GM21367 (cell line): ENCODE results near the gene FAM78A.

ENCODE experiments used
- ATAC-seq: cut with Tn5 transposase; IDR thresholded peaks from one replicate; pipeline ENCODE4 v1.9.1; 2021; ENCODE audit not compliant: unreplicated experiment

The FAM78A gene

DNA sequence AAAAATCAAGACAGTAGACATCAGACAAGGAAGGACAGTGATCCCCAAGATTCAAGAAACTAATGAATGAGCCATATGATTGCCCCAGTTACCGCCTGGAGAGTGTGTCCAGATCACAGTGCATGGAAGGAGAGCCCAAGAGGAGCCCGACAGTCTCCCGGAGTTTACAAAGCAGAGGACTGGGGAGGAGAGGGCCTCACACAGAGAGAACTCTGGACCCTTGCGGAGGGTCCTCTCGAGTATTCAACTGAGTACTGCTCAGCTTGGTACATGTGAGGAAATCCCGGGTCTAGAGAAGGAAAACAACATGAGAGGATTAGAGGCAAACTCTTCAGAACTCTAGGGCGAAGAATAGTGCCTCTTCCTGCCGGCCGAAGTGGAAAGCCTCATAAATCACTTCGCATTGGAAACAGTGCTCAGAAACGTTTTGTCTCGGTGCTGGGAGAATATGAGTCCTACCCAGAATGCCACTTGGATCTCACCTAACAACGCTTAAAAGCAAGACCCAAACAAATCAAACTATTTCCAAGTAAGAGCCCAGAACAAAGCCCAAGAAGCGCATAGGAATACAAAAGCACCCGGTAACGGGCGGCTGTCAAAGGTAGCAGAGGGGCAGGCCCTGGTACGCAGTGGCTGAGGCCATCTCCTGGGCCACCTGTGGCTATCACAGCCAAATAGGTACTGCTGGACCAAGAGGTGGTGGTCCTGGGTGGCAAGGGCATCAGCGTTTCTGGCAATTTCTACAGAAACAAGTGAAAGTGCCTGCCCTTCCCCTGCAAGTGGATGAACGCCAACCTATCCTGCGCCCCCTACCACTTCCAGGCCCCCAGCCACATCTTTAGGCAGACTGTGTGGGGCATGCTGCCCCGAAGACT lies 36.0 kb downstream of the FAM78A start:
- ATAC-seq = no peak

DNA sequence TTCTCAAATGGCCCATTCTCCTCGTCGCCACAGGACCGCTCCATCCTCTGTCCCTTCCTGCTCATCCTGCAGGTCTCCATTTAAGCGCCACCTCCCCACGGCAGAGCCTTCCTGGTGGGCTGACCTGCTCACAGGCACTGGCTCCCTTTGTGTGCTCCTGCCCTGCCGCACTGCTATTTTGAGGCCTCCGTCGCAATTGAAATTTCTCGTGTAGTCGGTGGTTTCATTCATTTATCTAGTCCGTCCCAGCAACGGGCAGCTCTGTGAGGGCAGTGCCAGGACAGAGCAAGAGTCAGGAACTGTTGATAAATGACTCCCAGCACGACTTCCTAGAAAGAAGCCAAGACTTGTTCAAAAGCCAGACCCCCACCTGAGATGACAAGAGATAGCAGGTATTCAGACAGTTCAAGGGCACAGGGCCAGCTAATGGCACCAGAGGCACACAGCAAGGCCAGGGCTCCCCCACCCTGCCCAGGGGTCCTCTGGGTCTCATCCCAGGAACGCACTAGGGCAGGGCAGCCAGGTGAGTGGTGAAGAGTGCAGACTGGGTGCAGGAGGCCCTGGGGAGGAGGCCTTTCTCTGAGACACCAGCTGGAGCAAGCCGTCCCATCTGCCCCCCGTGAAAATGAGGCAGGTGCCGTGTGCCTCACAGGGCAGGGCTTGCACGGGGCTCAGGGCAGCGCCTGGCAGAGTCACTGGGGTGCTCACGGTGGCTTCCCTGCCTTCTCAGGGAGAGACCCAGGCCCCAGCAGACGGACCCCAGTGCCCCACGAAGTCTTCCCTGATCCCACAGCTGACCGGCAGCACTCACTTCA lies 36.9 kb downstream of the FAM78A start:
- ATAC-seq = no peak

DNA sequence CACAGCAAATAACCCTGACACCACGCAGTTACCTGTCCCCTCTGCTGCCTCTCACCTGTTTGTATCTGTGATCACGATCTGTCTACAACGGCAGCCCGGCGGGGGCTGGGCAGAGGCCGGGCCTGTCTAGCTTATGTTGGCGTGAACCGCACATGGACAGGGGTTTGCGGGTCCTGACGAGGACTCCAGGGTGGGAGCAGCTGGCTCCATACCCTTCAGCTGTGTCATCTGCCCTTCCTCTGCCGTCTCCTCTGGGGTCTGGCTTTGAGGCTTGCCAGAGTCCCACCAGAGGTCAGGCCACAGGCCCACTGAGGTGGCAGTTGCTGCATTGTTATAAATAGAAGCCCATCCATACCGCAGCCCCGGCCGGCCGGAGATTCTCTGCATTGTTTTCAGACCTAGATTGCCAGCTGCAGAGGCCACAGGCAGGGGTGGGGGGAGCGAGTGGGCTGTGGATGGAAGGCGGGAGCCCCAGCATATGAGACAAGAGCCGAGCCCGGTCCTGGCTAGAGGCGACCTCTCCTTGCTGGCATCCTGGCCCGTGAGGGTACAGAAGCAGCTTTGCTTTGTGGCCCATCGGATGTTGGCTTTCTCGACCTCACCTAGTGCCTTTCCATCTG lies 37.8 kb downstream of the FAM78A start:
- ATAC-seq = peak; percentile 29

DNA sequence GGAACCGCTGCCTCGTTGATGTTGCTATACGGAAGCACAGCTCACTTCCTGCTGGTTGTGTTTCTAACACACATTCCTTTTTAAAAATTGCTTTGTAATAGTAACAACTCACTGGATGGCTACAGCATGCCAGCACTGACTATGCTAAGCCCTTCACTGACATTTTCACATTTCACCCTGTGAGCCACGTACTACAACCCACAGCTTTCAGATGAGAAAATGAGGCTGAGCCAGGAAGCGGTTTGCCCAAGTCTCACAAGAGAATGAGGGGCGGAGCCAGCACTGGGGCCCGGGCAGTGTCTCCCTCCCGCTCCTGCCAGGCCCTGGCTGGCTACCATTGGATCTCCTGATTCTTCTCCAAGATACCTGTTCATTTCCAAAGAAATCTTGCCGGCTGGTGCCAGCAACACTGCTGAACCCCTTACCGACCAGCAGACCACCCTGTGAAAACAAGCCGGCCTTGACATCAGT lies 38.3 kb downstream of the FAM78A start:
- peak; percentile 67 for ATAC-seq

DNA sequence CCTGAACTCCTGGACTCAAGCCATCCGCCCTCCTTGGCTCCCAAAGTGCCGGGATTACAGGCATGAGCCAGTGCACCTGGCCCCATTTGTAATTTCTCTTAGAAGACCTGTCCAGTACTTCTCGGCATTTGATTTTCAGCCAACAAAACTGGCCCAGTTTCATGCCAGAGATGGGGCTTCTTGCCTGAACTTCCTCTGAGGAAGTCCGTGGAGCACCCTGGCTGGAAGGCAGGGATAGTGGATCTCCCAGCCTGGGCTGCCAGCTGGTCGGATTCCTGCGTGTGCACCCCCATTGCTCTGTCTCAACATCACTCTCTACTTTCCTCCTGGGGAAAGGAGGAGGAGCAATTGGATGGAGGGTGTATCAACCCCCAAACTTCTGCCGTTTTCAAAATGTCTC lies 39.0 kb downstream of the FAM78A start:
- ATAC-seq = no peak

DNA sequence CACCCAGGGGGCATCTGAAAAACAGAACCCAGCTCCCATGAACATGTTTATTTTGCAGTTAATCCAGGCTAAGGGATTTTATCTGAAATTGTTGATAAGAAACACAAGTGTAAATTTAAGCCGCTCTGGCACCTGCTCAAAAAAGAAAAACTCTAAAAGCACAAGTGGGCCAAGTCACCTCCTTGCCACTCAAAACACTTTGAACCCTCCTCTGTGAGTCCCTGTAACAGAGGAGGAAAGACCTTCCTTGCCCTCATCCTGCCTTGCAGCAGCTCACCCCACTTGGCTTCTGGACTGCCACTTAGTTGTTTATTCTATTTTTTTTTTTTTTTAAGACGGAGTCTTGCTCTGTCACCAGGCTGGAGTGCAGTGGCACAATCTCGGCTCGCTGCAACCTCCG lies 39.5 kb downstream of the FAM78A start:
- no peak for ATAC-seq

DNA sequence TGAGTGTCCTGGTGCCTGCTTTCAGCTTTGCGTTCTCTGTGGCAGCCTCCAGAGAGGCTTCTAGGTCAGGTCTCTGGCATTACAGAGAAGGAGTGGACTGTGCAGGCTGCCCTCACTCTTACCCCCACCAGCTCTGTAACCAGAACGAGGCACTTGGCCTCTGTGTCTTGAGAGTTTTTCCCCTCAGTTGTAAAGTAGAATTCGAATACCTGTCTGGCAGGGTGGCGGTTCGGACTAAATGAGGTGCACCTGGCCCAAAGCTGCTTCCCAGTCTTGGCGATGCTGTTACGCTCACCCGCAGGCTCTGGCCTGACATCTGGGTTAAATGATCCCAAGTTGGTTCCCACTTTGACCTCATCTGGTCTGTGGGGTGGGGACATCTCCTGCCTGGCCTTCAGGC lies 40.1 kb downstream of the FAM78A start:
- ATAC-seq = no peak

DNA sequence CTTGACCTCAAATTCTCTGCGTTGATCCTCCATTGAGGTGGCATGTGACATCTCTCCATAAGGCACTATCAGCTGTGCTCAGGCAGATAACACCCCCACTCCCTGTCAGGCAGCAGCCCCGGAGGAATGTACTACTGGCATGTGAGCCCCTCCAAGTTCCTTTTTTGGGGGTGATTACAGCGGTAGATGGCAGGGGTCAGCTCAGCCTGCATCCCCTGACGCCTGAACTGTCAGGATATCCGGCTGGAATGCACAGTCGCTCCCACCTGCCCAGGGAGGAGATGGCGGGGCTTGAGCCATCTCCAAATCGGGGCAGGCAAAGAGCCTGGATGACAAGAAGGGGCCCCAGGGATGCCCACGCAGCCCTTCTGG lies 40.8 kb downstream of the FAM78A start:
- no peak for ATAC-seq

DNA sequence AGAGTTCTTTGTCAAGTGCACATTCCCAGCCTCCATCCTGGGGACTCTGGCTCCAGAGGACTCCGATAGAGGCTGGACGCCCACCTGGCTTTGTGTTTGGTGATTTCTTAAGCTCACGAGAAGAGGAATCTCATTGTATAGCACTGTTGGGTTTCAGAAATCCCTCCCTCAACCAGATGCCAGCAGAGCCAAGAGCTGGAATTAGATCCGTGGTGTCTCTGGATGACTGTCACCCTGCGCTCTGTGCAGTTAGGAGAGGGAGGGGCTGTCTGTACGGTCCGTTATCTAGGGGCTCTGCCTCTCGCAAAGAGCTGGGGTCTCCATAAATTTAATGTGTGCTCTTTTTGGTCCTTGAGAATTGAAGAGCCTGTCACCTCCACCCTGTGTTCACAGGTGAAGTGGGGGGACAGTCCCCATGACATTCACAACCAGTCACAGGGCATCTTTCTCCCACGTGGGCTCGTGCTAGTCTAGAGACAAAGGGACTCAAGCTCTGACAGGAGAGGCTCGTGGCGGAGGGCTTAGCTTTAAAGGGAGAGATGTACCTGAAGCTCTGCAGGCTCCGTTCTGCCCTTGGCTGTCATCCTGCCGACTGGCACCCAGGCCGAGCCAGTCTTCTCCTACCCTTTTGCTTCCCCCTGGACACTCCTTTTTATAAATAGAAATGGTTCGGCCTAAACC lies 41.4 kb downstream of the FAM78A start:
- ATAC-seq = no peak

DNA sequence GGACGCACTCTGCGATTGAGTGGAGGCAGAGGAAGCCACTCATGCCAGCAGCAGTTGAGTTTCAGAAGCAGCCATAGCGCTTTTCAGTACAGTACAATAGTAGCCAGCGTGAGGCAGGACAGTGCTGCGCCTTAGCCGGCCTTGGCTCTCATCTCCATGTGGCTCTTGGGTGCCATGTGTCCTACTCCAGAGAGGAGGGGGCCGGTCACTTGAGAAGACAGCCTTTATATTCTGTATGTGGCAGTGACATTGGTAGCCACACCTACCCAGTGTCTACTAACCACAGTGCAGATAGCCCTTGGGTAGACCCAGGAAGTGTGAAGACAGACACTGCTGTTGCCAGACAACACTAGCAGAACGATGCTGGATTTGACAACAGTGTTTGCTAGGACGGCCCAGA lies 42.3 kb downstream of the FAM78A start:
- ATAC-seq = no peak

DNA sequence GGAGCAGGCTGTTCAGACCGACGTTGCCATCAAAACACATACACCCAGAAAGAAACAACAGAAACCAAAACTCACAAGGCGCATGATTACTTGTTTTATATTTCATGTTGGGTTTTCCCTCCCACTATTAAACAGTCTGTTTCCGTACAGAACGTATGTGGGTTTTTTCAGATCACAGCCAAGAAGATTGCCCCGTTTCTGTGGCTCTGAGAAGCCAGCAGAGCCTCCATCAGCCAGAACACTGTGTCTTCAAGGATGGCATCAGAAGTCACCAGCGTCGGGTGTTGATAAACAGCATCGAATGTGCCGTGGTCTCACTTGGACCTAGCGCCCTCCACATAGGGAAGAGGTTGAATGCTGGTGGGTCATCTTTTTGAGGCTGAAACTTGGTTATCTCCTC lies 42.8 kb downstream of the FAM78A start:
- no peak for ATAC-seq

DNA sequence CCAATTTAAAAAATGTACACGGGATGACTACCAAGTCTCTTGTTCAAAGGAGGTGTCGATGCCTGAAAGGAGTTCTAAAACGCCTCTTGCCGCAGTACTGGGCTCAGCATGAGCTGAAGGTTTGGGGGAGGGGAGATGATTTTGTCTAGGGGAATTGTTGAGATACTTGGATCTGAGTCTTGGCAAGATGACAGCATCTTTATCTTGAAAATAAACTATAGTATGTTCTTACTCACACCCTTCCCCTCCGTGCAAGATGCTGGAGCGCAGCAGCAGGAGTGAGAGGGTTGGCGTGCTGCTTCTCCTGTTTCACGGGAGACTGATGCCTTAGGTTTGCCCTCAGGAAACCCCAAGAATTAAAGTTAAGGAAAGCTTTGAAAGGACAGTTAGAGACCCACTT lies 47.3 kb downstream of the FAM78A start:
- no peak for ATAC-seq

DNA sequence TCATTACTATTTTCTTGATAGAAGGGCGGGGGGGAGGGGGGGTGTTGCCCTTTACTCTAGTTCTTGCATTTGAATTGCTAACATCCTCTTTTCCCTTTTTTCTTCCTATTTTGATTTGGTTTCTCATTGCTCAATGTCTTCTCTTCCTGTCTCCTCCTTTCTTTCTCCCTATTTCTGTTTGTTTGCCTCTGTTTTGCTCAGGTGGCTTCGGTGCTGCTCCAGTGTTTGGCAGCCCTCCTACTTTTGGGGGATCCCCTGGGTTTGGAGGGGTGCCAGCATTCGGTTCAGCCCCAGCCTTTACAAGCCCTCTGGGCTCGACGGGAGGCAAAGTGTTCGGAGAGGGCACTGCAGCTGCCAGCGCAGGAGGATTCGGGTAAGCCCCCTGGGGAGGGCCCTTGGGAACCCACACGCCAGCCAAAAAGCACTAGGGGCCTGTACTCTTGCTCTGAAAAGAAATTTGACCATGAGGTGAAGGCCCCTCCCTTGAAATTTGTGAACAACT lies 48.3 kb downstream of the FAM78A start:
- no peak for ATAC-seq

DNA sequence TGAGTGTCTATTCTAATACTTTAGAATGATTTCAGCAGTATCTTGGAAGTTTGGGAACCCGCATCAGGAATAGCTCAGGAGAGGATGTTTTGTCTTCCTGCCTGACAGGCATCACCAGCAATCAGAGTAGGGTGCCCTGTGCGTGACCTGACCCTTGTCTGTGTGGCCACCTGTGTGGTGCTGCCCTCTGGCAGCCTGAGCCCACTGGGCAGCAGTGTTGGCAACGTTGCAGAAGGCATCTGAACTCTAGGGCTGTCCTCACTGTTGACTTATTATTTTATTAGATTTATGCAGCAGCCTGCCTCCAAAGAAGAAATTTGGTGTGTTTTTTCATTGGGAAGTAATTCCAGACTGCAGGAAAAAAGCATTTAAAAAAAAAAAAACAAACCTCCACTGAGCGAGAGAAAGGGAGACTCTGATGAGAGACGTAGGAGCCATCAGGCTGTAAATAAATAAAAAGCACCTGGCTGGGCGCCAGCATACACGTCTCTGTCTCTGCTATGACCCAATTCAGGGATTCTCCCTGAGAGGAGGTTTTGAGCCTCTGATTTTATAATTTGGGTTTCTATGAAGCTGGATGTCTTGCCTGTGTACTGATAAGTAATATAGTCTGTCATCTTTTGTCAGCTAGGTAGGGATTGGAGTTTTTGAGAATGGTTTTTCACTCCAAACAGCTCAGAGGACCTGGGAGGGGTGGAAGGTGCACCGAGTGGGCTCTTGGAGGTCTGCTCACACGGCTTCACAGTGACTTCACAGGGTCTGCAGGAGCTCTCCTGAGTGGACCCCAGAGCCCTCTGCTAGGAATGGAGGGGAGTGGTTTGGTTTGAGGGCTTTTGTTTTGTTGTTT lies 49.0 kb downstream of the FAM78A start:
- no peak for ATAC-seq

DNA sequence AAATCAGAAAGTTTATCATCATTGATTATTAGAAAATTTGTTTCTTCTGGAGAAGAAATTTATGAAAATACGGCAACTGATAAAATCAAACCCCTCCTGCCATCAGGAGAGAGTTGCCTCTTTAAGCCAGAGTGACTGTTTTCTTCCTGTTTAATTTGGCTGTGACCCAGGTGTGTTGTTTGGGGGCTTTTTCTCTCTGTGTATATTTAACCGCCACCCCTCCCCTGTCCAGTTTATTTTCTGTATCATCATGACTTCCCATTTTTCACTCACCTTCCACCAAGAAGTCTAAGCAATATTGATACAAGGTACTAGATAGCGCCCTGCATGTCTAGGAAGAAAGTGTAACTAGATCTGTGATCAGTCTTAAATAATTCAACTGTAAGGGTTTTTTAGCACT lies 50.1 kb downstream of the FAM78A start:
- ATAC-seq = no peak

DNA sequence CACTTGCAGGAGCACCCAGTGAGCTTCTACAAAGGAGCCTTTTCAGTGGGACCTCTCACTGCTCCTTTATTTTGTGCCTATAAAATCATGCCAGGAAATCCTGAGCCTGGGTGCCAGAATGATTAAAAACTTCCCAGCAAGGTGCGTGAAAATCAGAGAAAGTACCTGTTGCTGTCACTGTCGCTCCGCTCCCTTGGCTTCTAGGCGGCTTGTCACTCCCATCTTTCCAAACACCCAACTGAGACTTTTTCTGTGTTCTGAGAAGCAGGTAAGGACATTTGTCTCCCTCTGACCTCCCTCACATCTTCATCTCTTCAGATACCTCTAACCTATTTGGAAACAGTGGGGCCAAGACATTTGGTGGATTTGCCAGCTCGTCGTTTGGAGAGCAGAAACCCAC lies 53.9 kb downstream of the FAM78A start:
- ATAC-seq = no peak

DNA sequence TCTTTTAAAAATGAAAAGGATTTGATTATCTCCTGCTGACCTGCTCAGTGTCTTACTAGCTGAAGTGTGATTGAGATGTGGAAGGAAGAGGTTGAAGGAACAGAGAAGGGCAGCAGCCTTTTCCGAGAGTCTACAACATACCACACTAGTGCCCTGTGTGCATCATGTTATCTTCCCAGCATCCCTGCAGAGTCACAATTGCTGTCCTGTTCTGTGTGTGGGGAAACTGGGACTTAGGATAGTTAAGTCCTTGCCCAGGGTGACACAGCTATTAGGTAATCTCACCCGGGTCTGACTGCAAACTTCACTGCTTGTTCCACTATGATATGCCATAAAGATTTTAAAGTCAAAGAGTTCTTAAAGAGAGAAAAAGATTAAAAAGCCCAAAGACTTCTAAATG lies 55.8 kb downstream of the FAM78A start:
- ATAC-seq = no peak

DNA sequence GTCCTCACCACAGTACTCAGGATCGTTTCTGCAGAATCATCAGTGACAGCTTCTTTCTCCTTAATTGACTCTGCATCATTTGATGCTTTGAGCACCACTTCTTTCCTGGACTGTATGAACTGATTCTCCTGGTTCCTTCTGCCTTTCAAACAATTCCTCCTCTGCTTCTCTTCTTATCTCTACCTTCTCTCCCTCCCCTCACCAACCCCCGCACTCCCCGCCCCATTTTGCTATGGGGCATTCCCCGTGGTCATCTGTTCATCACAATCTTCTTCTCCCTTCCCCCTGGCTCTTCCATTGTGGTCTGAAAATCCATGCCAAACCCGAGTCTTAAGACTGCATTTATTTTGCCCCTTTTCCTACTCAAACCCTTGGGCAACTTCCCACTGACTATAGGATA lies 57.9 kb downstream of the FAM78A start:
- ATAC-seq = no peak

DNA sequence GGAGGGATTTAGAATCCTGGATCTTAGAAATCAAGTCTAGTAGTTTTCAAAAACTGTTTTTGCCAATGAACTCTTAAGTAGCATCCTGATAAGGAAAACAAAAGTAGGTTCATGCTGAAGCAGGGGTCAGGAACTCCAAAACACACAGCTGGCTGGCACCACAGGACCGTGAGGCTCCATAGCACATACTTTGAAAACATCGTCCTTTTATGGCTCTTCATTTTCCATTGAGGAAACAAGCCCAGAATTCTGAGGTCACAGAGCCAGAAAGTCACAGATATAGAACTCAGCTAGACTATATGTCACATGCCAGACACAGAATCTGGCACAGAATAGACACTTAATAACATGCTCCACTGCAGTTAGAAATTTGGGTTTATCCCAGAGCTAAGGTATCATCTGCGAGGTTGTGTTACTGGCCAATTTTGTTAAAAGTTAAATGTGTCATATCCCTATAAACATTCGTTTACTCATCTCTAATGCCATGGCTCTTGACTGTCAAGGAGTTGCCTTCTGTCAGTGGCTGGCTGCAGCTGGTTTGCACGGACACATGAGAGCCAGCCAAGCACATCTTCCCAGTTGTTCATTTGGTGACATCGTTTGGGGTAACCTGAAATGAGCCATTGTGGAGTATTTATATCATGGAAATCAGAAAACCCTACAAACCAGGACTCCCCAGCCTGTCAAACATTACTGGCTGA lies 58.8 kb downstream of the FAM78A start:
- ATAC-seq = no peak

DNA sequence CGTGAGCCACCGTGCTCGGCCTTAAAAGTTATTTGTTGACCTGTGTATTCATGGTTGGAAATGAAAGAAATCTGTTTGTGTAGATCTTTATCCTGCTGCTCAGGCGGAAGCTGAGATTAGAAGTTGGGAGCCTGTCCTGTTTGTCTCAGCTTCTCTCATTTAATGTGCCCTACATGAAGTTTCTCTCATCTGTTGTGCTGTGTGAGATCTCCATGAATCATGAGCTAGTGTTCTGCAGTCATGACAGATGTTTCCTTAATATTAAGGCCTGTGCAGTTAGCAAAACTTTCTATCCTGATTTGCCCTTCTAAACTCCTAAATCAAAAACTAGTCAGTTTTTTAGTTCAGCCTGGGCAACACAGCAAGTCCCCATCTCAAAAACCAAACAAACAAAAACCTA lies 59.5 kb downstream of the FAM78A start:
- ATAC-seq = no peak
